Nephron (organoid): ENCODE results near the gene MYLK.

Experiments used
- H3K27ac Mint-ChIP-seq, 3 experiments: 2 replicates each; pipeline ENCODE4 v1.8.0; 2020; ENCODE audit warnings: mixed read lengths in 3 of 3, mild to moderate bottlenecking in 2 of 3, moderate library complexity in 1 of 3
- H3K27me3 Mint-ChIP-seq: 2 replicates; pipeline ENCODE4 v1.8.0; 2021; ENCODE audit warnings: low read depth, mild to moderate bottlenecking, moderate library complexity, mixed read lengths
- H3K36me3 Mint-ChIP-seq: 2 replicates; pipeline ENCODE4 v1.8.0; 2020; ENCODE audit warnings: low read depth, mixed read lengths
- H3K4me1 Mint-ChIP-seq: 2 replicates; pipeline ENCODE4 v1.8.0; 2020; ENCODE audit warnings: mixed read lengths
- H3K4me3 Mint-ChIP-seq, 3 experiments: 2 replicates each; pipeline ENCODE4 v1.8.0; 2020; ENCODE audit warnings: mild to moderate bottlenecking in 3 of 3, mixed read lengths in 3 of 3, moderate library complexity in 2 of 3
- H3K9me3 Mint-ChIP-seq: 2 replicates; pipeline ENCODE4 v1.8.0; 2020; ENCODE audit warnings: mixed read lengths
- TF ChIP-seq, protein P1 (sequence below), 3 experiments: fragments of 200-600 bp; sonication (generic); IDR thresholded peaks; one replicate each; pipeline ENCODE4 v1.5.0; 2021; ENCODE audit warnings: antibody characterized with exemption in 3 of 3; ENCODE audit not compliant: unreplicated experiment in 3 of 3

Gene MYLK

DNA sequence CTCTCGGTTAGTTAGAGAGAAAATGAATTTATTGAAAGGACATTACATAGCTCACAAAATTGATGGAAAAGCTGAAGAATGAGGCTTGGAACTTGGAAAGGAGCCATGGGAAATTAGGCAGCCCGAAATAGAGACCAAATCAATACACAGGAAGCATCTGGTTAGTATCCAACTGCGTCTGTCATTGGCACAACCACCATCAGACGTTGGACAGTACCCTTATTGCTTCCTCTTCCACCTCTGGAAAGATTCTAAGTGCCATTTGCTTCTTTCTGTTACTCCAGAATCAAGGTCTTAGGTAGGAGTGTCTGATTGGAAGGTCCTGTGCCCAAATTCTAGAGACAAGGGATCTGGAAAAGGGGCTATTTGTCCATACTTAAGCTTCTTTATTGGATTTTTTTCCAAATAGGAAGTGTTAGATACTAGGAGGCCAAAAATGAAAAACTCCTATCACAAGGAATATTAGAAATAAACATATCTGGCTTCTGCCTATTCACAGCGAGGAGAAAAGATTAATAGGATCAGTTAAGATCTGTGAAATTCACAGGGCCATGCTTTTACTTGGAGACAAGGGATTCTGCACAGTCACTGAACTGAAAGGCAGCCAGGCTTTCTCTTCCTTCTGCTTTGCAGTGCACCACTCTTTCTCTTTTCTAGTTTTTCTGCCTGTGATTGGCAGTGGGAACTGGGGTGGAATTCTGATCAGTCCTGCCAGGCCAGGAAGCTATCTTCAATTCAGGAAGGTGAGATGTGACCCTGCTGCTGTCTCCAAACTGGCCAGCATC is 288.5 kb downstream of the MYLK start:
- H3K4me1 Mint-ChIP-seq, result peaks cover 5% of the 10 kb centered on the region
- no peaks in the 10 kb centered on the region for H3K27me3 Mint-ChIP-seq
- H3K36me3 Mint-ChIP-seq, result peaks cover 35% of the 10 kb centered on the region
- no peak overlapping the region for H3K27ac Mint-ChIP-seq
- peaks cover 5% of the 10 kb centered on the region for H3K9me3 Mint-ChIP-seq
- no peak overlapping the region for H3K4me3 Mint-ChIP-seq
- TF ChIP-seq, protein P1, sequence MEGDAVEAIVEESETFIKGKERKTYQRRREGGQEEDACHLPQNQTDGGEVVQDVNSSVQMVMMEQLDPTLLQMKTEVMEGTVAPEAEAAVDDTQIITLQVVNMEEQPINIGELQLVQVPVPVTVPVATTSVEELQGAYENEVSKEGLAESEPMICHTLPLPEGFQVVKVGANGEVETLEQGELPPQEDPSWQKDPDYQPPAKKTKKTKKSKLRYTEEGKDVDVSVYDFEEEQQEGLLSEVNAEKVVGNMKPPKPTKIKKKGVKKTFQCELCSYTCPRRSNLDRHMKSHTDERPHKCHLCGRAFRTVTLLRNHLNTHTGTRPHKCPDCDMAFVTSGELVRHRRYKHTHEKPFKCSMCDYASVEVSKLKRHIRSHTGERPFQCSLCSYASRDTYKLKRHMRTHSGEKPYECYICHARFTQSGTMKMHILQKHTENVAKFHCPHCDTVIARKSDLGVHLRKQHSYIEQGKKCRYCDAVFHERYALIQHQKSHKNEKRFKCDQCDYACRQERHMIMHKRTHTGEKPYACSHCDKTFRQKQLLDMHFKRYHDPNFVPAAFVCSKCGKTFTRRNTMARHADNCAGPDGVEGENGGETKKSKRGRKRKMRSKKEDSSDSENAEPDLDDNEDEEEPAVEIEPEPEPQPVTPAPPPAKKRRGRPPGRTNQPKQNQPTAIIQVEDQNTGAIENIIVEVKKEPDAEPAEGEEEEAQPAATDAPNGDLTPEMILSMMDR (IDR thresholded peaks at IDR 0.05; ENCODE audit: unreplicated experiment in 3 of 3), result no peak

DNA sequence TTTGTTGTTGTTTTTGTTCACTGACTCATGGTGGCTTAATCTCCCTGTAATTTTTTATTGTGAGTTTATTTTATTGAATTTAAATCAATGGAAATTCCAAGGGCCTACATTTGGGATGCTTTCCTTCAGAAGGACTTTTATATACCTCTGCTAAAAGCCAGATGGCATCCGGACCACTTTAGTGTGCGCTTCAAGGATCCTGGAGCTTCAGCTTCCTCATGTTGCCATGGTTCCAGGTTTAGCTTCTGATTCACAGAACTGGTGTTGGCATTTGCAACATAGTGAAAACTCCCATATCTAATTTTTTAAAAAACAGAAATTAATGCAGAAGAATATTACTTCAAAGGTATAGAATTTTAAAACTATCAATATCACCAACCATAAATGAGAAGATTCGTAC is 290.8 kb downstream of the MYLK start:
- peaks cover 5% of the 10 kb centered on the region for H3K4me1 Mint-ChIP-seq
- H3K4me3 Mint-ChIP-seq, result no peak overlapping the region
- H3K27ac Mint-ChIP-seq, result no peak overlapping the region
- H3K36me3 Mint-ChIP-seq, result peaks cover 43% of the 10 kb centered on the region
- H3K9me3 Mint-ChIP-seq, result peaks cover 7% of the 10 kb centered on the region
- H3K27me3 Mint-ChIP-seq, result no peaks in the 10 kb centered on the region
- TF ChIP-seq, protein P1 (IDR thresholded peaks at IDR 0.05; ENCODE audit: unreplicated experiment in 3 of 3), result no peak

DNA sequence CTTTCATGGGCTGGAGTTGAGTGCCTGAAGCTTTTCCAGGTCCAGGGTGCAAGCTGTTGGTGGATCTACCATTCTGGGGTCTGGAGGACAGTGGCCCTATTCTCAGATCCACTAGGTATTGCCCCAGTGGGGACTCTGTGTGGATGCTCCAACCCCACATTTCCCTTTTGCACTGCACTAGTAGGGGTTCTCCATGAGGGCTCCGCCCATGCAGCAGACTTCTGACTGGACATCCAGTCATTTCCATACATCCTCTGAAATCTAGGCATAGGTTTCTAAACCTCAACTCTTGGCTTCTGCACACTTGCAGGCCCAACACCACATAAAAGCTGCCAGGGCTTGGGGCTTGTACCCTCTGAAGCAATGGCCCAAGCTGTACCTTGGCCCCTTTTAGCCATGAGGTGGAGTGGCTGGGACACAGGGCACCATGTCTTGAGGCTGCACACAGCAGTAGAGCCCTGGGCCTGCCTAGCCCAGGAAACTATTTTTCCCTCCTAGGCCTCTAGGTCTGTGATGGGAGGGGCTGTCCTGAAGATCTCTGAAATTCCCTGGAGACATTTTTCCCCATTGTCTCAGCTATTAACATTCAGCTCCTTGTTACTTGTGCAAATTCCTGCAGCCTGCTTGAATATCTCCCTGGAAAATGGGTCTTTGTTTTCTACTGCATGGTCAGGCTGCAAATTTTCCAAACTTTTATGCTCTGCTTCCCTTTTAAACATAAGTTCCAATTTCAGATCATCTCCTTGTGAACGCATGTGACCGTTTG is 293.3 kb downstream of the MYLK start:
- TF ChIP-seq, protein P1 (IDR thresholded peaks at IDR 0.05; ENCODE audit: unreplicated experiment in 3 of 3), result no peak
- Mint-ChIP-seq H3K4me3 (no peak overlapping the region), H3K27me3 (no peaks in the 10 kb centered on the region), H3K27ac (no peak overlapping the region), H3K36me3 (peaks cover 44% of the 10 kb centered on the region), H3K9me3 (peaks cover 7% of the 10 kb centered on the region), H3K4me1 (peaks cover 5% of the 10 kb centered on the region)

DNA sequence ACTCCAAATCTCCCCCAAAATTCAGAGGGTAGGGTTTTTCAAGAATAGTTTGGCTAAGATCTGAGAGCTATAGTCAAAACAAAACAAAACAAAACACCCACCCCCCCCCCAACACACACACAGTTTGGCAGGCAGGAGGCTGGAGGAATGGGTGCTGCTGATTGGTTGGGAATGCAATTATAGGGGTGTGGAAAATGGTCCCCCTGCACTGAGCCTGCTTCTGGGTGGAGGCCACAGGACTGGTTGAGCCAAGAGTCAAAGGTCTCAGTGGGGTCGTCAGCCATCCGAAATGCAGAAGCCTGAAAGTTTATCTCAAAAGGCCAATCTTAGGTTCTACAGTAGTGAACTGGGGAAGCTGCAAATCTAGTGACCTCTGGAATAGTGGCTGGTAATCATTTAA is 296.7 kb downstream of the MYLK start:
- H3K4me3 Mint-ChIP-seq, result peak overlapping the region; percentile 50 to 76 (median 58)
- peaks cover 7% of the 10 kb centered on the region for H3K9me3 Mint-ChIP-seq
- H3K4me1 Mint-ChIP-seq, result peaks cover 18% of the 10 kb centered on the region
- H3K36me3 Mint-ChIP-seq, result peaks cover 39% of the 10 kb centered on the region
- H3K27ac Mint-ChIP-seq, result no peak overlapping the region
- TF ChIP-seq, protein P1 (IDR thresholded peaks at IDR 0.05; ENCODE audit: unreplicated experiment in 3 of 3), result no peak
- H3K27me3 Mint-ChIP-seq, result no peaks in the 10 kb centered on the region

DNA sequence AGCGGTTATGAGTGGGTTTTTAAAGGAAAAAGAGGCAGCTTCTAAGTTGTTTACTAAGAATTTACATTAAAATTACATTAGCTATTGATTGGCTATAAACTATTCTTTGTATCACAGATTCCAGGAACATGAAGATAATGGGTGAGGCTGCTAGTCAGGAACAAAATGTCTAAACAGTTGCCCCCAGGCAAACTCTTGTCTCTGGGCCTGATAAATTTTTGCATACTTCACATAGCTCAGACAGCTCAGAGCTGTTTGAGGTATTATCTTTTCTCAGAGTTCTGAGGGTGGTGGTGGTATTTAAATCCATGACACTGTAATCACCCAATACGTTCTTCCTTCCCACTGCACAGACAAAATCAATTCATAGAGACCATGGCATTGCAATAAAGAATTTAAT is 297.2 kb downstream of the MYLK start:
- H3K27me3 Mint-ChIP-seq, result no peaks in the 10 kb centered on the region
- peaks cover 7% of the 10 kb centered on the region for H3K9me3 Mint-ChIP-seq
- peaks cover 35% of the 10 kb centered on the region for H3K36me3 Mint-ChIP-seq
- H3K27ac Mint-ChIP-seq, result peak overlapping the region in 2 of 3 experiments; percentile 57 to 60
- TF ChIP-seq, protein P1 (IDR thresholded peaks at IDR 0.05; ENCODE audit: unreplicated experiment in 3 of 3), result no peak
- peak overlapping the region; percentile 50 to 76 (median 58) for H3K4me3 Mint-ChIP-seq
- H3K4me1 Mint-ChIP-seq, result peaks cover 18% of the 10 kb centered on the region
